ENCODE measurements around the gene HTR3A.

DNA sequence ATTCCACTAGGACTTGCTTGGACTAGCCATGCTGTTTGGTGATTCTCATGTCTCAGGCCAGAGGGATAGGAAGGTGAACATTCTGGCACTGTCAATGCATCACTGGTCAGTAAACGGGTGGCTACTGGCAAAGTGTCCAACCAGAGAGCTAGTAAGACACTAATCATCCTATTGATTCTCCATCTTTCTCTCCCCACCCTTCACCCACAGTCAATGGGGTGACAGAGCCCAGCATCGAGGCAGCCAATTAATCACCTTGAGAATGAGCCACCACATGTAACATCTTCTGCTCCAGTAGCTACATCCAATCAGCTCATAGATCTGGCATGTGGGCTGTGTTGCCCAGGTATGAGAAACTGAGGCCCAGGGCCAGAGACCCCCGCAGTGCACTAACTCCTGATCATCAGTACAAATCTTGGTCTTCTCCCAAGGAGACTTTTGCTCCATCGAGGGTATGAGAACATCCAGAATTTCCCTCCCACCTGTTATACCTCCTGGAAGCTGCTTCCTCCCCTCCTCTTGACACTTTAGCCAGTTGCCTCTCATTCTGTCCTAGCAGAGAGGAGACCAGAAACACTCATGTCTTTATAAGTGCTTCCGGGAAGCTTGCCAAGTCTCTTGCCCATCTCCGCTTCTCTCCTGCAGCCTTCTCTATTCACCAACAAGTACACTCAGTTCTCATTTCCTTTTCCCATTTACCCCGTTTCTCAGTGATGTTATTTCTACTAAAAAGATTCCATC is 17.0 kb downstream of the HTR3A start:
- TF ChIP-seq POLR2AphosphoS5 (IDR thresholded peaks at IDR 0.05) (no peak), POLR2A (IDR thresholded peaks at IDR 0.05) (no peak), EP300 (IDR thresholded peaks at IDR 0.05) (no peak)
- TF ChIP-seq, protein P1, sequence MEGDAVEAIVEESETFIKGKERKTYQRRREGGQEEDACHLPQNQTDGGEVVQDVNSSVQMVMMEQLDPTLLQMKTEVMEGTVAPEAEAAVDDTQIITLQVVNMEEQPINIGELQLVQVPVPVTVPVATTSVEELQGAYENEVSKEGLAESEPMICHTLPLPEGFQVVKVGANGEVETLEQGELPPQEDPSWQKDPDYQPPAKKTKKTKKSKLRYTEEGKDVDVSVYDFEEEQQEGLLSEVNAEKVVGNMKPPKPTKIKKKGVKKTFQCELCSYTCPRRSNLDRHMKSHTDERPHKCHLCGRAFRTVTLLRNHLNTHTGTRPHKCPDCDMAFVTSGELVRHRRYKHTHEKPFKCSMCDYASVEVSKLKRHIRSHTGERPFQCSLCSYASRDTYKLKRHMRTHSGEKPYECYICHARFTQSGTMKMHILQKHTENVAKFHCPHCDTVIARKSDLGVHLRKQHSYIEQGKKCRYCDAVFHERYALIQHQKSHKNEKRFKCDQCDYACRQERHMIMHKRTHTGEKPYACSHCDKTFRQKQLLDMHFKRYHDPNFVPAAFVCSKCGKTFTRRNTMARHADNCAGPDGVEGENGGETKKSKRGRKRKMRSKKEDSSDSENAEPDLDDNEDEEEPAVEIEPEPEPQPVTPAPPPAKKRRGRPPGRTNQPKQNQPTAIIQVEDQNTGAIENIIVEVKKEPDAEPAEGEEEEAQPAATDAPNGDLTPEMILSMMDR (IDR thresholded peaks at IDR 0.05): no peak
